ENCODE data around the gene PRUNE1.
A peak's percentile ranks its signal among the peaks of the same experiment; 100 is the strongest.

PRUNE1 gene

GRCh38 chr1:150979092-150980056 lies 28.9 kb upstream of the PRUNE1 start:
- peak; percentile 82 for DNase-seq

- DNase-seq, result no peak
These were observed 27.0 kb upstream of the PRUNE1 start for GRCh38 chr1:150981177-150981804.

GRCh38 chr1:150981805-150982712 lies 26.2 kb upstream of the PRUNE1 start, which contains the start of gene ANXA9:
Gene ANXA9 (plus strand): TSS chr1:150982292. CDS start chr1:150983106, 814 bp downstream.
- no peak for DNase-seq

GRCh38 chr1:150985179-150985825 lies 22.9 kb upstream of the PRUNE1 start:
- no peak for DNase-seq

- DNase-seq, result no peak
These were observed 20.3 kb upstream of the PRUNE1 start for GRCh38 chr1:150987924-150988323.

GRCh38 chr1:150992626-150993025 lies 15.6 kb upstream of the PRUNE1 start:
- DNase-seq, result no peak

GRCh38 chr1:150994248-150994647 lies 14.0 kb upstream of the PRUNE1 start:
- no peak for DNase-seq

GRCh38 chr1:150995460-150995859 lies 12.8 kb upstream of the PRUNE1 start:
- no peak for DNase-seq

GRCh38 chr1:150995896-150996295 lies 12.4 kb upstream of the PRUNE1 start:
- no peak for DNase-seq

GRCh38 chr1:150997126-150997872 lies 10.9 kb upstream of the PRUNE1 start:
- DNase-seq, result no peak

GRCh38 chr1:150997949-150998348 lies 10.3 kb upstream of the PRUNE1 start:
- no peak for DNase-seq

GRCh38 chr1:150999051-150999674 lies 9.1 kb upstream of the PRUNE1 start:
- no peak for DNase-seq

- DNase-seq, result no peak
These were observed 8.3 kb upstream of the PRUNE1 start for GRCh38 chr1:150999926-151000325.

- DNase-seq, result no peak
These were observed 7.8 kb upstream of the PRUNE1 start for GRCh38 chr1:151000408-151000807.

GRCh38 chr1:151001602-151002001 lies 6.6 kb upstream of the PRUNE1 start:
- DNase-seq, result no peak

- no peak for DNase-seq
These were observed 6.2 kb upstream of the PRUNE1 start for GRCh38 chr1:151002051-151002450.

- DNase-seq, result no peak
These were observed 5.6 kb upstream of the PRUNE1 start for GRCh38 chr1:151002611-151003010.

GRCh38 chr1:151003180-151003579 lies 5.1 kb upstream of the PRUNE1 start:
- no peak for DNase-seq

- no peak for DNase-seq
These were observed 2.4 kb upstream of the PRUNE1 start for GRCh38 chr1:151005729-151006319.

- no peak for DNase-seq
These were observed 1.8 kb upstream of the PRUNE1 start, which contains the start of gene MINDY1 for GRCh38 chr1:151006327-151007052. Gene MINDY1 (minus strand): TSS chr1:151006902. CDS start chr1:151002617, 4,285 bp downstream.
